IPS-18a (cell line): Measurements from ENCODE around the gene TBX6.
"Not testable (repeated sequence)": the region's sequence is repeated elsewhere in the genome, so short reads cannot be mapped to it uniquely, and the experiment has no call there.

Experiments
- H3K27ac ChIP-seq: one replicate; pipeline ENCODE4 v1.5.1; 2013; ENCODE audit warnings: low read length
- H3K27me3 ChIP-seq: one replicate; pipeline ENCODE4 v1.6.1; 2013; ENCODE audit warnings: mild to moderate bottlenecking, low read length; ENCODE audit not compliant: control insufficient read depth, insufficient read depth
- H3K36me3 ChIP-seq: one replicate; pipeline ENCODE4 v1.6.1; 2013; ENCODE audit warnings: low read depth, low read length; ENCODE audit not compliant: control insufficient read depth
- H3K4me1 ChIP-seq: one replicate; pipeline ENCODE4 v1.6.1; 2013; ENCODE audit warnings: low read depth, low read length; ENCODE audit not compliant: control insufficient read depth
- H3K4me3 ChIP-seq: one replicate; pipeline ENCODE4 v1.5.1; 2013; ENCODE audit warnings: low read length
- H3K9ac ChIP-seq: one replicate; pipeline ENCODE4 v1.6.1; 2013; ENCODE audit warnings: mild to moderate bottlenecking, low read length, moderate library complexity
- H3K9me3 ChIP-seq: one replicate; pipeline ENCODE4 v1.6.1; 2013; ENCODE audit warnings: low read depth, low read length; ENCODE audit not compliant: control insufficient read depth

TBX6 gene

GRCh38 chr16:30091474-30092372 is at the start of gene TBX6:
Gene TBX6, minus strand, starts transcription at chr16:30091924. Its CDS starts 731 bp downstream, at chr16:30091193.
- peak within 1 kb of the TSS; percentile 62 for H3K27ac ChIP-seq

GRCh38 chr16:30139583-30140481 is 48.1 kb upstream of the TBX6 start:
- no peaks in the 10 kb centered on the region for H3K36me3 ChIP-seq
- H3K27ac ChIP-seq, result no peak overlapping the region
- H3K27me3 ChIP-seq, result no peaks in the 10 kb centered on the region
- H3K4me1 ChIP-seq, result no peaks in the 10 kb centered on the region
- no peak overlapping the region for H3K4me3 ChIP-seq
- no peaks in the 10 kb centered on the region for H3K9me3 ChIP-seq
- no peak overlapping the region for H3K9ac ChIP-seq

More at GRCh38 chr16:30091474-30092372, at the start of gene TBX6:
- H3K36me3 ChIP-seq, result no peaks in the 10 kb centered on the region
- H3K9ac ChIP-seq, result peak within 1 kb of the TSS; percentile 86
- H3K27me3 ChIP-seq, result no peaks in the 10 kb centered on the region
- H3K4me3 ChIP-seq, result peak within 1 kb of the TSS; percentile 85
- H3K9me3 ChIP-seq, result no peaks in the 10 kb centered on the region
- peaks cover 5% of the 10 kb centered on the region for H3K4me1 ChIP-seq

- H3K27ac ChIP-seq, result no peak overlapping the region
- no peak overlapping the region for H3K9ac ChIP-seq
Measured at GRCh38 chr16:30137897-30138296, 46.2 kb upstream of the TBX6 start.

GRCh38 chr16:30136971-30137605 is 45.4 kb upstream of the TBX6 start:
- H3K27ac ChIP-seq, result no peak overlapping the region
- no peak overlapping the region for H3K4me3 ChIP-seq
- H3K27me3 ChIP-seq, result no peaks in the 10 kb centered on the region
- no peaks in the 10 kb centered on the region for H3K36me3 ChIP-seq
- H3K9ac ChIP-seq, result no peak overlapping the region
- no peaks in the 10 kb centered on the region for H3K4me1 ChIP-seq
- no peaks in the 10 kb centered on the region for H3K9me3 ChIP-seq

More at GRCh38 chr16:30137897-30138296, 46.2 kb upstream of the TBX6 start:
- Histone ChIP-seq H3K36me3 (no peaks in the 10 kb centered on the region), H3K9me3 (no peaks in the 10 kb centered on the region), H3K27me3 (no peaks in the 10 kb centered on the region), H3K4me3 (no peak overlapping the region), H3K4me1 (no peaks in the 10 kb centered on the region)

- no peaks in the 10 kb centered on the region for H3K27me3 ChIP-seq
- H3K4me1 ChIP-seq, result no peaks in the 10 kb centered on the region
- no peaks in the 10 kb centered on the region for H3K36me3 ChIP-seq
- H3K27ac ChIP-seq, result no peak overlapping the region
- no peak overlapping the region for H3K9ac ChIP-seq
- H3K4me3 ChIP-seq, result no peak overlapping the region
- no peaks in the 10 kb centered on the region for H3K9me3 ChIP-seq
Measured at GRCh38 chr16:30132591-30132990, 40.9 kb upstream of the TBX6 start.

- no peaks in the 10 kb centered on the region for H3K9me3 ChIP-seq
- no peak overlapping the region for H3K4me3 ChIP-seq
- H3K27me3 ChIP-seq, result no peaks in the 10 kb centered on the region
- no peak overlapping the region for H3K27ac ChIP-seq
- H3K36me3 ChIP-seq, result no peaks in the 10 kb centered on the region
- no peak overlapping the region for H3K9ac ChIP-seq
- H3K4me1 ChIP-seq, result no peaks in the 10 kb centered on the region
Measured at GRCh38 chr16:30131869-30132475, 40.2 kb upstream of the TBX6 start.

- no peak overlapping the region for H3K9ac ChIP-seq
- H3K4me3 ChIP-seq, result no peak overlapping the region
- no peaks in the 10 kb centered on the region for H3K9me3 ChIP-seq
- H3K4me1 ChIP-seq, result no peaks in the 10 kb centered on the region
- H3K27ac ChIP-seq, result no peak overlapping the region
- H3K36me3 ChIP-seq, result no peaks in the 10 kb centered on the region
- H3K27me3 ChIP-seq, result no peaks in the 10 kb centered on the region
Measured at GRCh38 chr16:30127993-30128392, 36.3 kb upstream of the TBX6 start.

GRCh38 chr16:30125690-30126089 is 34.0 kb upstream of the TBX6 start:
- not testable (repeated sequence) for H3K27me3 ChIP-seq, H3K27ac ChIP-seq, H3K9ac ChIP-seq, H3K4me3 ChIP-seq, H3K4me1 ChIP-seq, H3K9me3 ChIP-seq, H3K36me3 ChIP-seq

GRCh38 chr16:30124985-30125379 is 33.3 kb upstream of the TBX6 start:
- Histone ChIP-seq H3K9ac (no peak overlapping the region), H3K4me3 (no peak overlapping the region), H3K27ac (no peak overlapping the region), H3K4me1 (no peaks in the 10 kb centered on the region), H3K9me3 (no peaks in the 10 kb centered on the region), H3K27me3 (no peaks in the 10 kb centered on the region), H3K36me3 (no peaks in the 10 kb centered on the region)

- no peak overlapping the region for H3K27ac ChIP-seq
- peak overlapping the region; percentile 81 for H3K4me3 ChIP-seq
- H3K9me3 ChIP-seq, result no peaks in the 10 kb centered on the region
- no peaks in the 10 kb centered on the region for H3K4me1 ChIP-seq
- peak overlapping the region; percentile 18 for H3K9ac ChIP-seq
- H3K36me3 ChIP-seq, result no peaks in the 10 kb centered on the region
- no peaks in the 10 kb centered on the region for H3K27me3 ChIP-seq
Measured at GRCh38 chr16:30122604-30123160, 31.0 kb upstream of the TBX6 start.
